GM19035 (cell line): ENCODE data around the gene MALAT1.
A peak's percentile ranks its signal among the peaks of the same experiment; 100 is the strongest.

Source experiments
- ATAC-seq: cut with Tn5 transposase; IDR thresholded peaks from one replicate; pipeline ENCODE4 v1.9.1; 2021; ENCODE audit not compliant: unreplicated experiment

The MALAT1 gene

DNA sequence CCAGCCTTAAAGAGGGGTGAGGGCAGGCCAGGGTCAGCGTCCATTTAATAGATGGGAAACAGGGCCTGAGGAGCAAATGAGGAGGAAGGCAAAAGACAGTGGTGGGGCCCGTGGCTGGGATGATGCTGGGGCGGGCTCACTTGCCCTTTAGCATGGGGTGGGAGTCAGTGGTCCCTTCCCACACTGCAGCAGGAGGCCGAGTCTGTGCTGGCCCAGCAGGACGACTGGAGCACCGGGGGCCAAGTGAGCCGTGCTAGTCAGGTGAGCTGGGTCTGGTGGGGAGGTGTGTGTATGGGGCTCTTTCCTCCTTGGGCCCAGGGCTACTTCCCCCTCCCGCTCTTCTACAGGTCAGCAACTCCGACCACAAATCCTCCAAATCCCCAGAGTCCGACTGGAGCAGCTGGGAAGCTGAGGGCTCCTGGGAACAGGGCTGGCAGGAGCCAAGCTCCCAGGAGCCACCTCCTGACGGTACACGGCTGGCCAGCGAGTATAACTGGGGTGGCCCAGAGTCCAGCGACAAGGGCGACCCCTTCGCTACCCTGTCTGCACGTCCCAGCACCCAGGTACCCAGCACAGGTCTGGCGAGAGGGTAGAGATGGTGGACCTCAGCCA is 38.9 kb downstream of the MALAT1 start:
- no peak for ATAC-seq

DNA sequence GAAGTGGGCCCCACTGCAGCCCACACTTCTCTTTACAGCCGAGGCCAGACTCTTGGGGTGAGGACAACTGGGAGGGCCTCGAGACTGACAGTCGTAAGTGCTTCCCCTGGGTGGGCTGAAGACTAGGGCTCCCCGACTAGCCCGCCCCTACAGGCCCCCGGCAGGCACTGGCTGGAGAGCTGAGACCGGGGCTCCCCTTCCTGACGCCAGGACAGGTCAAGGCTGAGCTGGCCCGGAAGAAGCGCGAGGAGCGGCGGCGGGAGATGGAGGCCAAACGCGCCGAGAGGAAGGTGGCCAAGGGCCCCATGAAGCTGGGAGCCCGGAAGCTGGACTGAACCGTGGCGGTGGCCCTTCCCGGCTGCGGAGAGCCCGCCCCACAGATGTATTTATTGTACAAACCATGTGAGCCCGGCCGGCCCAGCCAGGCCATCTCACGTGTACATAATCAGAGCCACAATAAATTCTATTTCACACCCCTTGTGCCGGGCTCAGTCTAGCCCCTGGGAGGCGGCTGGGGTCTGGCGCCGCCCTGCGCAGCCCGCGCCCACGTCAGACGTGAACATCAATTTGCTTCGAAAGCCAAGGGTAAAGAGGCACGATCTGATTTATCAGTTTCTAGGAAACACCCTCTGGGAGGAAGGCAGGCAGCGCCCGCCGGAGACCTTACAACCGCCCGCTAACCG is 39.5 kb downstream of the MALAT1 start:
- no peak for ATAC-seq

DNA sequence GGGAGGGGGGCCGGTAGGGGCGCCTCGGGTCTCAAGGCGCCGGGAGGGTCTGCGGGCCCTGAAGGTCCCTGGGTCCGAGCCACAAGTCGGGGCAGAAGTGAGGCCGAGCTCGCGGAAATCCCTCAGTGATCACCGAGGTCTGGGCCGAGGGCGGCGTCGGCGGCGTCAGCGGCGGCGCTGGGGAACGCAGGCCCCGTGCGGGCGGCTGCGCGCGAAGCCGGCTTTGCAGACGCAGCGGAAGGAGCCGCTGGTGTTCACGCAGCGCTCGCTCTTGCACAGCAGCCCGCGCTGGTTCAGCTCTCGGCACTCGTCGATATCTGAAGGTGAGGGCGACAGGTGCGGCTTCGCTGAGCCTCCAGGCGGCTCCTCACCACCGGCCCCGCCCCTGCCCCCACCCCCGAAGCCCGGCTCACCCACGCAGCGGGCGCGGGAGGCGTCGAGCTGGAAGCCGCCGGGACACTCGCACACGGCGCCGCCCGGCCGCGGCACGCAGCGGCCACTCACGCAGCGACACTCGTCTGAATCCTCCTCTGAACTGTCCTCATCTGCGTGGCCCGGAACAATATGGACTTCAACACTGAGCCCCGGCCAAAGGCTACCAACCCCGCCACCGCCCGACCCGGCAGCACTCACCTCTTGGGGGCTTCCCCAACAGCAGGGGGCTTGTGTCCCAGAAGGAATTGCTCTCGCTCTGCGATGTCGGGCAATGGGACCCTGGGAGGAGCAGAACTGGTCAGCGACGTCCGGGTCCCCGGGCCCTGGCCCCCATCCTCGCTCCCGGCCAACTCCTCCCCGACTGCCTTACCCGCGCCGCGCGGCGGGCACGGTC is 40.3 kb downstream of the MALAT1 start:
- ATAC-seq: no peak

DNA sequence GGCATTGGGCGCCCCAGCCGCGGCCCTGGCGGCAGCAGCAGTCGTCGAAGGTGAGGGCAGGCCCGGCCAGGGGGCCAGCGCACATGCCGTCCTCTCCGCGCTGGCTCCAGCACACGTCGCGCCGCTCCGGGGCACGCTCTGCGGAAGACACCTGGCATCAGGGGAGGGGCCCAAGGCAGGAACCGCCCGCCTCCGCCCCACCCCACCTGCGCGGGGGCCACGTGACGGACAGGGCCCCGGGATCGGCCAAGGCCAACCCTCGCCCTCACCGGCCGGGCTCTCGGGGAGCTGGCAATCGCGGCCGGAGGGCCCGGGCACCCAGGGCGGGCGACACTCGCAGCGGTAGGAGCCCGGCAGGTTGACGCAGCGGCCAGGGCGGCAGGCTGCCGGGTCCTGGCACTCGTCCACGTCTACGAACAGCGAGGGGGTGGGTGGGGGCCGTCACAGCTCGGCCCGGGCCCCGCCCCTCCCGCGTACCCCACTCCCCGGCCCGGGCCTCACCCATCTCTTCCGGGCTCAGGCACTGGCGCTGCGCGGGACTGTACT is 41.0 kb downstream of the MALAT1 start:
- ATAC-seq: peak; percentile 56

DNA sequence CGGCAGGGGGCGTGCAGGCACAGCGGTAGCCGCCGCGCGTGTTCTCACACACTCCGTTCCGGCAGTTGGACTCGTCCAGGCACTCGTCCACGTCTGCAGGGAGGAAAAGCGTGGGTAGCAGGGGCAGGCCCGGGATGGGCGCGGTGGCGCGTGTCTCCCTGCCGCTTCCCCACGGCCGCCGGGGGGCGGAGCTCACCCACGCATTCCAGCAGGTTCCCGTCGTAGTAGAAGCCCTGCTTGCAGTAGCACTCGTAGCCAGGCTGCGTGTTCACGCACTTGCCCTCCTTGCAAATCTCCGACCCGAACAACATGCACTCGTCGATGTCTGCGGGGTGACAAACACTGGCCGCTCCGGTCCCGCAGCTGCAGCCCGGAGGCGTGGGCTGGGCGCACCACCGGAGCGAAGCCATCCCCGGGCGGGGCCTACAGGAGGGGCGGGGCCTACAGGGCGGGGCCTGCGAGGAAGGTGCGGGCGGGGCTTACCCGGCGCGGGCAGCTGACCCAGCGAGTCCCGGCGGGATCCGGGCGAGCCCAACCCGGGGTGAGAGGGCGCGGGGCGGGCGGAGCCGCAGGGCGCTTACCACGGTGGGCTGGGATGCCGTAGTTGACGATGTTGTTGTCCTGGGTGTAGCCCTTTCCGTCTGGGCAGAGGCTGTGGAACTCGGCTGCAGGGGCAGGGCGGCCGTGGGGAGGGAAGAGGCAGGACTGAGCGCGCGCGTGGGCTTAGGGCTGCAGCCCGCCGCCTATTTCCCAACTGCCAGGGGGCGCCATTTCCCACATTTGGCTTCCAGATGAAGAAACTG is 41.6 kb downstream of the MALAT1 start:
- ATAC-seq: peak; percentile 69

DNA sequence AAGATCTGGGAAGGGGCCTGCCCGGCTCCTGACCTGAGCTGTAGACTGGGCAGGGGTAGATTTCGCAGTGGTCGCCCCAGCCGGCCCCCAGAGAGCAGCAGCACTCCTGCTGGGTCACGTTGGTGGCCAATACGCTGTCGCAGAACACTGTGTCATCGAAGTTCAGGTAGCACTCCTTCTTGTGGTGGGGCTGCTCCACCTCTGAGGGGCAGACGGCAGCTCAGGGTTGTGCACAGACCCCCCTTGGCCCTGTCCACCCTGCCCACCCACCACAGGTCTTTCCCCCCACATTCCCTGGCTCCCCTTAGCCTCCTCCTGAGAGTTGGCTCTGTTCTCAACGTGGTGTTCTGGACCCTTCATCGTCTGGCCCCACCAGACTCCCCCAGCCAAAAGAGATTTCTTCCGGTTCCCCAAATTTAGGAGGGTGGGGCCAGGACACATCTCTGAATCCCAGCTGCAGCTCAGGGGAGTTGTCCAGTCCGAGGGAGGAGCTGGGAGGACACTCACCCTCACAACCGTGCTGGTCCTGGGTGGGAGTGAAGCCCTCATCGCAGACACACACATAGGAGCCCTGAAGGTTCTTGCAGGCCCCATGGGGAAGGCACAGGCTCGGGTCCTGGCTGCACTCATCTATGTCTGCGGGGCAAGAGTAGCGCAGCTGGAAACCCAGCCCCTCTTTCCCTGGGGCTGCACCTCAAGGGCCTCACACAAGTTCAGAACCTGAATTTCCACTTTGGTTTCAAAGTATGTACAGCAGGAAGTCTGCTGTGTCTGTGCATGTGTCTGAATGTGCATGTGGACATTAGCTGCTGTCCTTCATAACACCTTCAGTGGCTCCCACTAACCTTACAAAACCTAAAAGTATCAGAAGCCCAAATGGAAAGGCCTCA is 42.5 kb downstream of the MALAT1 start:
- ATAC-seq: no peak

DNA sequence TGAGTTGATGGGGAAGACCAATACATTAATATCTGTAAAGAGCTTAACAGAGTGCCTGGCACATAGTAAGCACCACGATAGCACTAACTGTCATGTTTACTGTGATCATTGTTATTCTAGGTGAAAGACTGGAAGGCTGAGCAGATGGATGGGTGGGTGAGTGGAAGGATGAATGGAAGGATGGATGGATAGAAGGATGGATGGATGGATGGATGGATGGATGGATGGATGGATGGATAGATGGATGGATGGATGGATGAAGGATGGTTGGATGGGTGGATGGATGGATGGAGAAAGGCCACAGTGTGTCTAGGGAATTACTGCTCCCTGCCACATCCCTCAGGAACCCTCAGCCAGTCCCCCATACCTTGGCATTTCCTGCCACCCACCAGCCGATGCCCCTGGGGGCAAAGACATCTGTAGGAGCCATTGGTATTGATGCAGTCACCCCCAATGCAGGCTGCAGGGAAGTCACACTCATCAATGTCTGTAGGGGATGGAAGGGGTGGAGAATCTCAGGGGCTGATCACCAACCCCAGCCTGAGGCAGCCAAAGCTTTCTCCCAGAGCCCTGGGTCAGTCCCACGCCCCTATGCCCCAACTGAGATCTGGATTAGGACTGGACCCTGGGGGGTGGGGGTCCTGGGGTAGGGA is 44.0 kb downstream of the MALAT1 start:
- no peak for ATAC-seq

DNA sequence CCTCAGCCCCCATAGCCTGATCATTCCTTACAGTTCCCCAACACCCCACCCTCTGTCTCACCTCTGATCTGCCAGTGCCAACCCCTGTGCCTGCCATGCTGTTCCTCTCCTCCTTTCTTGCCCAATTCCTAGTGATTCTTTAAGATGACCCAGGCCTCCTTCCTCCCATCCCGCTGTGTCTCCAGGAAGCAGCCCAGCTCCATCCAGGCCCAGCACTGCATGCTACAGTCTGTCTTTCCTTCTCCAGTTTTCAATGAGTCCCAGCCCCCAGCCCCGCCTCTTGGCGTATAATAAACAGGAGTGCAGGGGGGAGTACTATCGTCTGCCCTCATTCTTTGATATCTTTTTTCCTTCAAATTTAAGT is 47.0 kb downstream of the MALAT1 start:
- ATAC-seq: no peak

DNA sequence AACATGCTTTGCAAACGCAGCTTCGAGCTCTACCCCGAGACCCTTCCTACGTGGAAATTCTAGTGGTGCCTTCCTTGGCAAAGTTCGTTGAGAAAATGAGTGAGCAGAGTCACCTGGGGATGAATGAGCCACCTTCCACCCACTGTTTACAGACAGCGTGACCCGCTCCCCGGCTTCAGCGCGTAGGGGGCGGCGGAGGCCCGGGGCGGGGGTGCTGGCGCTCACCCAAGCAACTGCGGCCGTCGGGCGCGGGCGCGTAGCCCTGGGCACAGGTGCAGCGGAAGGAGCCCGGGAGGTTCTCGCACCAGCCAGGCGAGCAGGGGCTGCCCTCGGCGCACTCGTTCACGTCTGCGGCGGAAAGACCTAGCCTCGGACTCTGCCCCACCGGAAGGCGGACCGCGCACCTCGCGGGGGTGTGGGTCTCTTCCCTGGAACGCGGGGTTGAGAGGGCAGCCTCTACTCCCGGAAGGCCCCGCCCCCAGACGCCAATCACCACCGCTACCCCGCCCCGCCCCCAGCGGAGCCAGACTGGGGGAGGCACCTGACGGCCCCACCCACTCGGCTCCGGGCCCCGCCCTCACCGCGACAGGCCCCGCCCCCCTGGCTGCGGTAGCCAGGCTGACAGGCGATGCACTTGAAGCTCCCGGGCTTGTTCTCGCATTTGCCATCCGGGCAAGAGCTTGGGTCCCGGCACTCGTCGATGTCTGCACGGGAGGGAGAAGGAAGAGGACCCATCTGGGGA is 47.5 kb downstream of the MALAT1 start:
- peak; percentile 88 for ATAC-seq

DNA sequence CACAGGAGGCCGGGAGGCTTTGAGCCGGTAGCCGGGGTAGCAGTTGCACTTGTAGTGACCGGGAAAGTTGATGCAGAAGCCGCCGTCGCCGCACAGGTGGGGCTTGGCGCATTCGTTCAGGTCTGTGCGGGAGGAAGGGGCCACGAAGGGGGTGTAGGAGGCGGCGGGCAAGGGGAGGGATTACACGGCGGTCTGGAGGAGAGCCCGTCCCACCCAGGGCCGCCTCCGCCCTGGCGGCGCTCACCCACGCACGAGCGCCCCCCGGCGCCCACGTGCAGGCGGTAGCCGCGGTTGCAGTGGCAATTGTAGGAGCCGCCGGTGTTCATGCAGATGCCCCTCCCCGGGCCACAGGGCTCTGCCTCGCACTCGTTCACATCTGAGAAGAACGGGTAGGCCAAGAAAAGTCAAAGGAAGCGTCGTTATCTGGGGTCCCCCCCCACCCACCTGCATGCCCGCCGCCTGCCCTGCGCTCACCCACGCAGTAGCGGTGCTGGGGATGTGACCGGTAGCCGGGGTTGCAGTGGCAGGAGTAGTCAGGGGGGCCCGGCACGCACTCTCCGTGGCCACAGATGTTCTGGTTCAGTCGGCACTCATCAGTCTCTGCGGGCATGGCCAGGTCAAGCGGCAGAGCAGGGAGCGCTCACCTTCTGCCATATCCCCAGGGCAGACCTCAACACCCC is 48.7 kb downstream of the MALAT1 start:
- ATAC-seq: no peak

DNA sequence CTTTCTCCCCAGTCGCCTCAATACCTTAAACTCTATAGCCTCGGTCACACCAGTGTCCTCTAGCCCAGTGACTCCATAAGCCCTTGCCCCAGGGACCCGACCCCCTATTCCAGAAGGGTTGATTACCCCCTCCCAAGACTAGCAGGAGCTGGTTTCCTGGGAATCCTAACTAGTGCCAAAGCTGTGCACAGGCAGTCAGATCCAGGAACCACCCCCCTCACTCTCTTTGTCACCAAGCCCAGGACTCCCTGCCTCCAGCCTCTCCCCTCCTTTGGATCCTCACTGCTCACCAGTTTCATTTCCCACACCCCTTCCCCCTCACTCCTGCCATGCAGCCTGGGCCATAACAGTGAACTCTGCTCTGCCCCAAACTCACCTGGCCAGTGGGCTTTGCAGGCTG is 49.5 kb downstream of the MALAT1 start:
- ATAC-seq: no peak

DNA sequence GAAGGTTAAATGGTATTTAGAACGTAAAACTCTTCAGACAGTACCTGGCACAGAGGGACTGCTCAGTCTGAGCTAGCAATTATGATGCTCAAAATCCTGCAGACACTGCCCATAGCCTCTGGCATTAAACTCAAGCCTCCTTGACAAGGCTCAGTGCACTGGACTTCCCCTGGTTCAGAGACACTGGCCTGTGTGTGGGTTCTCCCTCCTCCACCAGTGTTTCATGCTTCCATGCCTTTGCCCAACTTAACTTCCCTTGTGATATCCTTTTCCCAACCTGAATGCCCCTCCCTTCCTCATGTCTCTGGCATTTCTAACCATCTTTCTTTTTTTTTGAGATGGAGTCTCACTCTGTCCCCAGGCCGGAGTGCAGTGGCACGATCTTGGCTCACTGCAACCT is 50.3 kb downstream of the MALAT1 start:
- no peak for ATAC-seq

DNA sequence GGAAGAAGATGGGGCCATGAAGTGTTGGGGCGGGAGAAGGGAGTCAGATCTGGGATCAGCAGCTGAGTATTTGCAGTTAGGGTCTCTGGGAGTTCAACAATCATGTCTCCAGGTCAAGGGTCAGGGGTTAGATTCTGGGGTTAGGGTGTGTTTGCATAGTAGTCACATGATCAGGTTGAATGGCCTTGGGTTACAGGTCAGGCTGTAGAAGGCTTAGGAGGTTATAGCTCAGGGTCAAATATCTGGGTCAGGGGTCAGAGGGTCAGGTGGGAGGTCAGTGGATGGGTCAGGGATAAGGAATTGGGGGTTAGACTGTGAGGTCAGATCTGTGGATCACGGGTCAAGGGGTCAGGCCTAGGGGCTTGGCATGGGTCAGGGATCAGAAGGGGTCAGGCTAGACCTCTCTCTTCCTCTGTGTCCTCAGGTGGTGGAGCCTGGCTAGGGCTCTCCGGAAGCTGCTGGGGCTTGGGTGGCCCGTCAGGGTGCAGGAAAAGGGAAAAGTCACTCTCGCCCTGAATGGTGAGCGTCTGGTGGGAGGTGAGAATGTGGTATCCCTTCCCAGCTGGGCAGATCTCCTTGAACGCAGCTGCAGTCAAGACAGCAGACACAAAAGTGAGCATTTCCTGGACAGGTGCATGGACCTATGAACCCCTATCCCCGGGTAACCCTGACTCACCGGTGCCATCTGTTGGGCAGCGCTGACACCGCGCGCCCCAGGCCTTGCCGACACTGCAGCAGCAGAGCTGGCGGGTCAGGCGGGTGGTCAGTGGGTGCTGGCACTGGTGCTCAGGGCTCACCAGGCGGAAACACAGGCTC is 52.9 kb downstream of the MALAT1 start:
- peak; percentile 63 for ATAC-seq

DNA sequence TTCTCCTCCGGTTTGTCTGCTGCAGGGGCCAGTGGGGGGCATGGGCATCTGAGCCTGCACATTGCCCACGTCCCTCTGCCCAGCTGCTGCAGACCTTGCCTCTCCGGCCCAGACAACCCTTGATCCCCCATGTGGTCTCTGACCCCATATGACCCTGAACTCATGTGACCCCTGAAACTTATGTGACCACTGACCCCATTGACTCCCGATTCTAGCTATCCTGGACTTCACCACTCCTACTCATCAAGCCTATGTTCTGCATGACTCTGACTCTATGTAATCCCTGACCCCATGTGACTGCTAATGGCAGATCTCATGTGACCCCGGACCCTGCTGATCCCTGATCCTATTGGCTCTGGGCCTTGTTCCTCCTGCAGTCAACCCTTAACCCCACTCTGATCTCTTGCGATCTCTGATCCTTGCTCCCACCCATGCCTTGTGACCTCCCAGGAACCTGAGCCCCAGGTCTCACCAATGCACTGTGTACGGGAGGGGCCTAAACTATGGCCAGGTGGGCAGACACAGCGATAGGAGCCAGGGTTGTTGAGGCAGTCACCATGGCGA is 53.6 kb downstream of the MALAT1 start:
- ATAC-seq: no peak

DNA sequence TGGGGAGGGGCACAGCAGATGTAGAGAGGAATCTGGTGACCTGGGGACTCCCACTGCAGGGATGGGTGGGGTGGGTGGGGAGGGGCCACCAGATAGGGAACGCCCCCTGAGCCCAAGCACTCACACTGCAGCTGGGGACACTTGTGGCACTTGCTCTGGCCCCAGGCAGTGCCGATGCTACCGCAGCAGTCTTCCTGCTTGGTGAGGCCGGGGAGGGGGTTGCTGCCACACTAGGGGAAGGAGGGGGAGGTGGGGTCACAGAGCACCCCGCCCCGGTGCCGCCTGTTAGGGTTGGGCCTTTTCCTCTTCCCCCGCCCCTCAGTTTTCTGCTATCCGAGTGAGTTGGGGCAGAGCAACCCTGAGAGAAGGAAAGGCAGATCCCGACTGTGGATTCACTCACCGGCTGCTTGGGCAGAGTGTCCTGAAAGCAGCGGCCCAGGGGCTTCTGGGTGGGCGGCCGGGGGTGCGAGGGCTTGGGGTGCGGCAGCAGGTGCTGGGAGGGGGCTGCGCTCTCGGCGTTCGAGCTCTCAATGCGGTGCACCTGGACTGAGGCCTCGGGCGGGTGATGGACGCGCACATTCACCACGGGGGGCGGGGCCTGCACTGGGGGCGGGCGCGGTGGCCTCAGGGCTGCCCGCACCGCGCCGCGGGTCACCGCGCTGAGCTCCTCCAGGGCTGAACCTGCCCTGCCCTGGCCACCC is 54.6 kb downstream of the MALAT1 start:
- ATAC-seq: no peak

DNA sequence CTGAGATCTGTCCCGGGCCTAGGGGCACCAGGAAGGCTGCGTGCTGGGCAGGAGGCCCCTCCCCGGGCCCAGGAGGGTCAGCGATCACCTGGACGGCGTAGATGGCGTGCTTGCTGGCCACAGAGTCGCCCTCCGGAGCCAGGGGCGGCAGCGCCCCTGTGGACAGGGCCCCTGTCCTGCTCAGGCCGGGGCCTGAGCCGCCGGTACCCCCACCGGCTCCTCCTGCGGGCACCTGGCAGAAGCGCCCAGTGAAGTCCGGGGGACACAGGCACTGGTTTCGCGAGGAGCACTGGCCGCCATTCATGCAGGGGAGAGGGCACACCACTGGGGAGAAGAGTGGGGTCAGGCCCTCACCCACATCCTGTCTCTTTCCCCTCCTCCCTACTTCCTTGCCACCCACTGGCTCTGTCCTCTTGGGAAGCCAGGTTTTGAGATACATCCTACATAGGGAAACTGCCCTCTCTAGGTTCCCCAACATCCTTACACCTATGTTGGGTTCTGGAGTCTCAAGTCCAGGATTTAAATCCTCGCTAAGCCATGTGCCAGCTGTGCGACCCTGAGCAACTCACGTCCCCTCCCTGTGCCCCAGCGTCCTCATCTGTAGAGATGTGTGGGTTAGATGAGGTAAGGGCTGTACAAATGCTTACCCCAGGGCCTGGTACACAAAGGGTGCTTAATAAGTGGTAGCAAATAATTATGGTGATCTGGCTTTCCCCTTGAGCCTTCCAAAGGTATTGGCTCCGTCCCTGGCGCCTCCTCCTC is 55.4 kb downstream of the MALAT1 start:
- ATAC-seq: no peak
